Progenitor cell of endocrine pancreas (in vitro differentiated cells): Measurements from ENCODE around the gene KRT72. TPM values are rescaled to one million over a fixed set of nuclear protein-coding genes. Genes with fewer than 3 reads are reported as not detected.
A peak's percentile ranks its signal among the peaks of the same experiment; 100 is the strongest.

Source experiments
- DNase-seq: peaks from one replicate; pipeline ENCODE4 v3.0.0; 2021; ENCODE audit warnings: low spot score; ENCODE audit not compliant: unreplicated experiment
- H3K27ac Mint-ChIP-seq: 2 replicates; pipeline ENCODE4 v1.8.0; 2021; ENCODE audit warnings: mild to moderate bottlenecking, moderate library complexity, mixed read lengths
- H3K27me3 Mint-ChIP-seq: 2 replicates; pipeline ENCODE4 v1.8.0; 2021; ENCODE audit warnings: mixed read lengths
- H3K36me3 Mint-ChIP-seq: 2 replicates; pipeline ENCODE4 v1.8.0; 2022; ENCODE audit warnings: mixed read lengths; ENCODE audit not compliant: insufficient read depth
- H3K4me1 Mint-ChIP-seq: 2 replicates; pipeline ENCODE4 v1.8.0; 2021; ENCODE audit warnings: low read depth, mixed read lengths
- H3K4me3 Mint-ChIP-seq: 2 replicates; pipeline ENCODE4 v1.8.0; 2021; ENCODE audit warnings: low read depth, mild to moderate bottlenecking, moderate library complexity, mixed read lengths
- H3K9me3 Mint-ChIP-seq: 2 replicates; pipeline ENCODE4 v1.8.0; 2021; ENCODE audit warnings: low read depth, mixed read lengths
- CTCF ChIP-seq: fragments of 200-600 bp; sonication (generic); IDR thresholded peaks from one replicate; pipeline ENCODE4 v1.5.0; 2021; ENCODE audit warnings: antibody characterized with exemption, mild to moderate bottlenecking; ENCODE audit not compliant: unreplicated experiment
- total RNA-seq: library from RNA; stranded (reverse); gene quantifications from 2 replicates; pipeline ENCODE4 v1.2.1, GENCODE V29; 2021

Gene KRT72
- total RNA-seq, 1 donor from 2014 or later, result not detected

GRCh38 chr12:52622349-52622748 lies 21.1 kb upstream of the KRT72 start:
- no peak for TF ChIP-seq CTCF
- Mint-ChIP-seq H3K36me3 (no peaks in the 10 kb centered on the region), H3K4me3 (no peak overlapping the region), H3K9me3 (no peaks in the 10 kb centered on the region), H3K27ac (no peak overlapping the region), H3K27me3 (peaks cover 35% of the 10 kb centered on the region), H3K4me1 (no peaks in the 10 kb centered on the region)
- DNase-seq, result no peak

GRCh38 chr12:52618866-52619265 lies 17.6 kb upstream of the KRT72 start:
- no peak for TF ChIP-seq CTCF
- Mint-ChIP-seq H3K27me3 (peaks cover 49% of the 10 kb centered on the region), H3K27ac (no peak overlapping the region), H3K36me3 (no peaks in the 10 kb centered on the region), H3K4me3 (no peak overlapping the region), H3K4me1 (no peaks in the 10 kb centered on the region), H3K9me3 (no peaks in the 10 kb centered on the region)
- no peak for DNase-seq

- Mint-ChIP-seq H3K4me1 (no peaks in the 10 kb centered on the region), H3K9me3 (no peaks in the 10 kb centered on the region), H3K4me3 (no peak within 1 kb of the TSS), H3K27me3 (peaks cover 53% of the 10 kb centered on the region), H3K36me3 (no peaks in the 10 kb centered on the region), H3K27ac (no peak within 1 kb of the TSS)
- no peak for TF ChIP-seq CTCF
- no peak for DNase-seq
Observed at GRCh38 chr12:52618216-52618615, 17.0 kb upstream of the KRT72 start, which contains the start of gene KRT73. Gene KRT73, minus strand, starts transcription at chr12:52618559. Its CDS starts 35 bp downstream, at chr12:52618524.

- H3K4me3 Mint-ChIP-seq, result no peak overlapping the region
- no peaks in the 10 kb centered on the region for H3K9me3 Mint-ChIP-seq
- H3K4me1 Mint-ChIP-seq, result no peaks in the 10 kb centered on the region
- no peak for TF ChIP-seq CTCF
- no peak for DNase-seq
- no peak overlapping the region for H3K27ac Mint-ChIP-seq
- no peaks in the 10 kb centered on the region for H3K36me3 Mint-ChIP-seq
- H3K27me3 Mint-ChIP-seq, result peaks cover 54% of the 10 kb centered on the region
Observed at GRCh38 chr12:52617403-52617785, 16.1 kb upstream of the KRT72 start.

- Mint-ChIP-seq H3K4me1 (no peaks in the 10 kb centered on the region), H3K27me3 (peaks cover 59% of the 10 kb centered on the region), H3K4me3 (no peak overlapping the region), H3K9me3 (no peaks in the 10 kb centered on the region), H3K27ac (peak overlapping the region; percentile 0), H3K36me3 (no peaks in the 10 kb centered on the region)
- no peak for DNase-seq
- no peak for TF ChIP-seq CTCF
Observed at GRCh38 chr12:52616680-52617402, 15.6 kb upstream of the KRT72 start.
